Ovary (tissue), 9 donors: ENCODE measurements around the gene RIC8B. TPM values are rescaled to one million over a fixed set of nuclear protein-coding genes. Genes with fewer than 3 reads are reported as not detected.
"Not testable (repeated sequence)": the region's sequence is repeated elsewhere in the genome, so short reads cannot be mapped to it uniquely, and the experiment has no call there.

Experiments used
- DNase-seq, 5 donors: peaks; one replicate each; pipeline ENCODE4 v3.0.0-alpha.2; 2019 to 2020
- H3K27ac ChIP-seq, 2 donors: fragments of 200-600 bp; one replicate each; pipeline versions ENCODE4 v1.5.1 to v1.8.0; 2019 to 2022
- H3K27me3 ChIP-seq: fragments of 200-600 bp; one replicate; pipeline ENCODE4 v1.8.0; 2022
- H3K36me3 ChIP-seq: fragments of 200-600 bp; sonication (generic); one replicate; pipeline ENCODE4 v1.5.1; 2019
- H3K4me1 ChIP-seq: one replicate; pipeline ENCODE4 v1.8.1; 2013; ENCODE audit warnings: mild to moderate bottlenecking, moderate library complexity; ENCODE audit not compliant: insufficient read depth
- H3K4me3 ChIP-seq: fragments of 200-600 bp; sonication (generic); one replicate; pipeline ENCODE4 v1.5.1; 2017
- H3K9me3 ChIP-seq, 2 donors: fragments of 200-600 bp in 1 of 2; sonication (generic) in 1 of 2; one replicate each; pipeline versions ENCODE4 v1.5.1 to v1.8.1; 2013 to 2019; ENCODE audit warnings: mild to moderate bottlenecking in 1 of 2, moderate library complexity in 1 of 2
- CTCF ChIP-seq, 3 donors: fragments of 450-650 bp in 2 of 3; fragments of 200-600 bp in 1 of 3; IDR thresholded peaks; one replicate each; pipeline versions ENCODE4 v1.5.1 to v1.8.0; 2016 to 2022; ENCODE audit warnings: antibody characterized with exemption in 3 of 3, mild to moderate bottlenecking in 1 of 3
- EP300 ChIP-seq: sonication (generic); formaldehyde crosslinking; IDR thresholded peaks from one replicate; pipeline ENCODE4 v1.6.1; 2017; ENCODE audit warnings: antibody characterized with exemption
- POLR2A ChIP-seq: fragments of 450-650 bp; IDR thresholded peaks from one replicate; pipeline ENCODE4 v1.6.1; 2017; ENCODE audit warnings: antibody characterized with exemption, mild to moderate bottlenecking, moderate library complexity
- WGBS, 3 donors: extraction: QIAGEN DNeasy Blood & Tissue Kit in 1 of 3; methylation state at CpG; one replicate each; pipeline versions ENCODE4 v1.1.5 to v1.1.7; 2013 to 2017; 5-methylcytosine and 5-hydroxymethylcytosine counted together
- intact Hi-C, 4 donors: fragments of 100-400 bp; cut with DNase I; formaldehyde crosslinking; loops; one replicate each; pipeline versions ENCODE4 v1.11.0 to v1.15.1; 2022 to 2023
- polyA plus RNA-seq, 2 donors: library from polyadenylated mRNA; stranded (reverse); fragments of 200-250 nt in 1 of 2; fragments of 350-450 nt in 1 of 2; fragmentation: Illumina TruSeq in 1 of 2; extraction: RNeasy Lipid Tissue Mini Kit (QIAGEN cat#74804) in 1 of 2; gene quantifications; one replicate each; pipeline ENCODE4 v1.2.3, GENCODE V29; 2013 to 2014
- total RNA-seq, 7 donors: library from RNA; depleted of rRNA in 2 of 7; stranded (reverse); fragments of >200 nt in 2 of 7; fragmentation: NEBNext Ultra II Directional in 3 of 7; extraction: Animal tissue kit (Norgen Biotek cat#: 25700) in 3 of 7; gene quantifications; one replicate each; pipeline versions ENCODE4 v1.1.0 to v1.2.4, GENCODE V29; 2016 to 2023
- donor health status: DM: no; HTN: no; CAD: no; lungs with moderate emphysema.
- donor health status: DM: no; HTN: no; CAD: no.
- donor health status: Bipolar disorder and iron deficiency.
- donor health status: DM: yes; HTN: yes; CAD: no.
- donor health status: DM: no; HTN: no; CAD: no.
- donor health status: DM: yes; HTN: yes; CAD: no.

The RIC8B gene
- total and polyA plus RNA-seq, 9 donors: 6.9 to 26.7 (median 16.3) TPM

GRCh38 chr12:106917503-106917902 lies 143.0 kb downstream of the RIC8B start:
- Histone ChIP-seq H3K4me3 (no peak overlapping the region), H3K4me1 (no peaks in the 10 kb centered on the region), H3K36me3 (no peaks in the 10 kb centered on the region), H3K27ac (no peak overlapping the region), H3K27me3 (no peaks in the 10 kb centered on the region), H3K9me3 (no peaks in the 10 kb centered on the region)
- WGBS, 3 donors: 55 to 64% (median 56%) methylated on average over 7 of the region's 7 CpGs
- no peak for DNase-seq
- intact Hi-C loops: loop anchor here in 1 of 4 donors (10.0 kb wide), 1 partner anchor 533 kb away; no protein-coding TSS in a partner anchor
- TF ChIP-seq POLR2A (no peak), CTCF (IDR thresholded peaks at IDR 0.05) (no peak), EP300 (no peak)

- no peaks in the 10 kb centered on the region for H3K27me3 ChIP-seq
- no peak overlapping the region for H3K4me3 ChIP-seq
- H3K36me3 ChIP-seq: no peaks in the 10 kb centered on the region
- 11 to 18% (median 13%) methylated on average over 3 of the region's 3 CpGs for WGBS, 3 donors
- intact Hi-C loops: loop anchor here in 1 of 4 donors (10.0 kb wide), 1 partner anchor 534 kb away; no protein-coding TSS in a partner anchor
- no peak for TF ChIP-seq CTCF (IDR thresholded peaks at IDR 0.05)
- no peak for TF ChIP-seq EP300
- TF ChIP-seq POLR2A: no peak
- no peaks in the 10 kb centered on the region for H3K9me3 ChIP-seq
- no peak overlapping the region for H3K27ac ChIP-seq
- no peaks in the 10 kb centered on the region for H3K4me1 ChIP-seq
- DNase-seq: no peak
Observed at GRCh38 chr12:106918746-106919145, 144.3 kb downstream of the RIC8B start.

- Histone ChIP-seq H3K27ac (no peak overlapping the region), H3K9me3 (no peaks in the 10 kb centered on the region), H3K4me3 (no peak overlapping the region), H3K36me3 (no peaks in the 10 kb centered on the region), H3K4me1 (no peaks in the 10 kb centered on the region), H3K27me3 (no peaks in the 10 kb centered on the region)
- TF ChIP-seq EP300: no peak
- TF ChIP-seq CTCF (IDR thresholded peaks at IDR 0.05): peak; percentile 61 to 81 (median 79)
- 34 to 37% (median 37%) methylated on average over 4 of the region's 4 CpGs for WGBS, 3 donors
- intact Hi-C loops: loop anchor here in 3 of 4 donors (2.0 to 10.0 kb wide), 3 partner anchors 533 to 535 kb away; no protein-coding TSS in a partner anchor
- DNase-seq: peak in 1 of 5 donors; percentile 24
Observed at GRCh38 chr12:106919910-106920544, 145.5 kb downstream of the RIC8B start.

- not testable (repeated sequence) for H3K27me3 ChIP-seq, H3K9me3 ChIP-seq, H3K4me3 ChIP-seq, H3K36me3 ChIP-seq, DNase-seq, H3K4me1 ChIP-seq, H3K27ac ChIP-seq
- intact Hi-C loops: loop anchor here in 2 of 4 donors (2.0 to 5.0 kb wide), 2 partner anchors 535 kb away; no protein-coding TSS in a partner anchor
- 74 to 81% (median 80%) methylated on average over 2 of the region's 2 CpGs for WGBS, 3 donors
Observed at GRCh38 chr12:106921976-106922375, 147.5 kb downstream of the RIC8B start.

GRCh38 chr12:106923594-106923993 lies 149.1 kb downstream of the RIC8B start:
- not testable (repeated sequence) for DNase-seq, H3K36me3 ChIP-seq, H3K4me3 ChIP-seq, H3K4me1 ChIP-seq, H3K27ac ChIP-seq, H3K9me3 ChIP-seq, H3K27me3 ChIP-seq
- WGBS, 3 donors: 91 to 98% (median 97%) methylated on average over 2 of the region's 2 CpGs
- intact Hi-C loops: loop anchor here in 1 of 4 donors (5.0 kb wide), 1 partner anchor 536 kb away; no protein-coding TSS in a partner anchor
